Measurements from ENCODE around the gene MTOR. TPM values are rescaled to one million over a fixed set of nuclear protein-coding genes. Genes with fewer than 3 reads are reported as not detected.

The MTOR gene
- total and polyA plus RNA-seq, 2 of the 8 experiments (the other 6 are each of a cell fraction or from before 2014, with no cell fraction given): 44.2 to 76.8 TPM

- ChIA-PET POLR2A (ENCODE audit: partially characterized antibody) (interaction anchor here (1.0 to 1.9 kb wide), 2 partner anchors 52 to 88 kb away, joined by 3 to 6 read pairs; partner anchors contain the start of gene EXOSC10), CTCF (ENCODE audit: partially characterized antibody) (interaction anchor here (1.2 kb wide), 1 partner anchor 10 kb away, joined by 3 read pairs; no protein-coding TSS in a partner anchor)
- no peak overlapping the region for H3K4me2 ChIP-seq (ENCODE audit: insufficient read depth in 1 of 2, low read depth in 2 of 2, low read length in 2 of 2)
- H3K14ac ChIP-seq (ENCODE audit: insufficient read length): no peak overlapping the region
- H3K18ac ChIP-seq (ENCODE audit: extremely low read depth, low read length): no peak overlapping the region
- H3K27ac ChIP-seq (ENCODE audit: low read depth, low read length): no peak overlapping the region
- FAIRE-seq (no peak), DNase-seq (ENCODE audit: low read depth in 1 of 2, low spot score in 2 of 2) (no peak)
- no peak overlapping the region for H4K91ac ChIP-seq (replicated peaks; ENCODE audit: insufficient read length, low read length)
- no peaks in the 10 kb centered on the region for H3K27me3 ChIP-seq (replicated peaks in 1 of 4; ENCODE audit: control insufficient read depth in 3 of 4, extremely low read depth in 1 of 4, insufficient read depth in 3 of 4, low read length in 3 of 4)
- H2AK5ac ChIP-seq (ENCODE audit: low read depth, low read length): no peak overlapping the region
- H2BK20ac ChIP-seq (ENCODE audit: low read length): no peak overlapping the region
- no peak overlapping the region for H3K23ac ChIP-seq (ENCODE audit: insufficient read length)
- no peaks in the 10 kb centered on the region for H3K9me3 ChIP-seq (ENCODE audit: insufficient read depth in 2 of 2, low read depth in 1 of 2, low read length in 1 of 2)
- H3K9ac ChIP-seq (replicated peaks in 1 of 4; ENCODE audit: extremely low read depth in 1 of 4, low read depth in 3 of 4, low read length in 3 of 4): no peak overlapping the region
- no peak overlapping the region for H4K5ac ChIP-seq (ENCODE audit: insufficient read length, low read depth, low read length)
- H4K20me1 ChIP-seq (replicated peaks in 1 of 2; ENCODE audit: control insufficient read depth in 1 of 2, insufficient read depth in 2 of 2, low read length in 2 of 2): no peaks in the 10 kb centered on the region
- no peak overlapping the region for H2BK120ac ChIP-seq (replicated peaks; ENCODE audit: low read depth, low read length)
- no peak overlapping the region for H2BK5ac ChIP-seq (ENCODE audit: low read depth, low read length)
- H3K79me2 ChIP-seq (ENCODE audit: control insufficient read depth in 1 of 2, insufficient read depth in 2 of 2, low read length in 2 of 2): no peaks in the 10 kb centered on the region
- H3K79me1 ChIP-seq (ENCODE audit: low read depth, low read length): no peaks in the 10 kb centered on the region
- no peak overlapping the region for H3K4ac ChIP-seq (replicated peaks; ENCODE audit: insufficient read length, low read depth, low read length)
- no peak overlapping the region for H3K4me3 ChIP-seq (ENCODE audit: extremely low read depth in 1 of 4, insufficient read depth in 2 of 4, low read depth in 3 of 4, low read length in 4 of 4)
- H3K36me3 ChIP-seq (ENCODE audit: control insufficient read depth in 2 of 4, insufficient read depth in 4 of 4, low read length in 3 of 4): peaks cover 8 to 29% (median 24%) of the 10 kb centered on the region in 4 experiments; a peak in 7 of 8 replicates
- no peak overlapping the region for H3K56ac ChIP-seq (replicated peaks; ENCODE audit: insufficient read length, low read depth, low read length)
- no peak overlapping the region for H2BK12ac ChIP-seq (ENCODE audit: low read depth, low read length)
- 92% methylated on average over 5 of the region's 5 CpGs; no CpG with 5 or more reads in 1 of the 2 experiments for WGBS, 2 experiments (ENCODE audit: extremely low coverage in 1 of 2, insufficient coverage in 1 of 2, insufficient read length in 1 of 2, insufficient replicate concordance in 2 of 2, low coverage in 1 of 2, low lambda C conversion rate in 2 of 2, missing lambda C conversion rate in 1 of 2)
- H3K23me2 ChIP-seq (ENCODE audit: low read depth, low read length): no peaks in the 10 kb centered on the region; the same call in 1 of the 2 replicates
- no peaks in the 10 kb centered on the region for H3K4me1 ChIP-seq (replicated peaks in 1 of 4; ENCODE audit: control insufficient read depth in 3 of 4, insufficient read depth in 4 of 4, low read length in 3 of 4)
- no peak overlapping the region for H2BK15ac ChIP-seq (ENCODE audit: low read length)
- H2AFZ ChIP-seq (ENCODE audit: low read length): no peak overlapping the region
- H4K8ac ChIP-seq (ENCODE audit: extremely low read depth, insufficient read depth, low read length): no peak overlapping the region
- TF ChIP-seq POLR2AphosphoS5 (IDR thresholded peaks at IDR 0.05; ENCODE audit: low read depth, low read length) (no peak), KDM4A (IDR thresholded peaks at IDR 0.05; ENCODE audit: low read depth, low read length, severe bottlenecking) (no peak), SP2 (IDR thresholded peaks at IDR 0.05; ENCODE audit: low read length) (no peak), CEBPB (IDR thresholded peaks at IDR 0.05; ENCODE audit: low read depth, low read length) (no peak), TAF1 (IDR thresholded peaks at IDR 0.05; ENCODE audit: low read depth, low read length) (no peak), SAP30 (IDR thresholded peaks at IDR 0.05; ENCODE audit: insufficient read depth, insufficient replicate concordance, low read length) (no peak)
These were observed 111.2 kb downstream of the MTOR start for GRCh38 chr1:11151114-11151513.

All from H1 (cell line).